ENCODE measurements around the gene UNC45A. TPM values are rescaled to one million over a fixed set of nuclear protein-coding genes. Genes with fewer than 3 reads are reported as not detected.
A peak's percentile ranks its signal among the peaks of the same experiment; 100 is the strongest.

Gene UNC45A
- total and polyA plus RNA-seq, 2 of the 13 experiments (the other 11 are each of a cell fraction or from before 2014, with no cell fraction given): 33.8 to 39.7 TPM

DNA sequence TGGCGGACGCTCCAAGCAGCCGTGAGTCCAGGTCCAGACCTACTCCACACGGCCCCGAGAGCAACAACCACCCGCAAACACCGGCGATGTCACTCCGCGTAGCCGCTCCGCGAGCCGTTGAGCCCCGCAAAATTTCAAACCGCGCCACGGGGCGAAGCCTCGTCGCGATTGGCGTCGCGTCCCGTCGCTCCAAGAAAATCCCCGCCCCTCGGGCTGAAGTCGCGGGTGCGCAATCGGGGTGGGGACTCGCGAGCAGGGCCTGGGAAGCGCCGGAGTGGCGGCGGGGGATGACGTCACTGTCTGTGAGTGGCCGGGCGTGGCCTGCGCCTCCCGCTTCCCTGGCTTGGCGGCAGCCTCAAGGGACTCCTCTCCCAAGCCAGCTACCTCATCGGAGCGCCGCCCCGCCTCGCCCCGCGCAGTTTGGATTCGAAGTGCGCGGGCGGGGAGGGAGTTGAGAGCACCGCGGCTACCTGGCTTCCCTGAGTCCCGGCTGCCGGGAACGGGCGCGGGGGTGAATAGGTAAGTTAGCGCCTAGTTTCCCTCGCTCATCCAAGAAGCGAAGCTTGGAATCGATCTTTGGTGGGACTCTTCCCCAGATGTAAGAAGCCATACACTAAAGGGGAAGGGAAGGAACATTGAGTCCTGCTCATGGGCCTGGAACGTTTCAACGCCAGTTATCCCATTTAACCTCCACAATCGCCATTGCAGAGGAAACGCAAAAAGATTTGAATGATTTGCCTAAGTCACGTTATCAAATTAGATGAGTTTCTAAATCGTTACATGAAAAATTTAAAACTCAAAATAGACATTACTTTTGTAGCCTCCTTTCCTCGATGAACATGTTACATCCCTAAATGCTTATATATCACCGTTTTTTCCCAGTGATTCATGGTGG lies 59.6 kb downstream of the UNC45A start, which contains the start of gene PRC1 (continued):
- TF ChIP-seq NRL (CRISPR knock-in tag; IDR thresholded peaks at IDR 0.05; ENCODE audit: borderline replicate concordance) (peak; percentile 71), ZNF362 (CRISPR knock-in tag; IDR thresholded peaks at IDR 0.05; ENCODE audit: borderline replicate concordance) (peak; percentile 32; the same call in 1 of the 2 replicates), ZNF3 (CRISPR knock-in tag; IDR thresholded peaks at IDR 0.05) (no peak), RFXANK (CRISPR knock-in tag; IDR thresholded peaks at IDR 0.05) (no peak), ZFAT (CRISPR knock-in tag; conservative IDR thresholded peaks at IDR 0.05) (no peak), CENPT (CRISPR knock-in tag; IDR thresholded peaks at IDR 0.05; ENCODE audit: low read depth) (no peak), TFDP1 (CRISPR knock-in tag; IDR thresholded peaks at IDR 0.05; ENCODE audit: borderline replicate concordance) (peak; percentile 98), ZNF788 (CRISPR knock-in tag; IDR thresholded peaks at IDR 0.05; ENCODE audit: borderline replicate concordance) (peak; percentile 80; the same call in 1 of the 2 replicates), FOXP1 (IDR thresholded peaks at IDR 0.05) (no peak), FOXP1 (CRISPR knock-in tag; IDR thresholded peaks at IDR 0.05) (peak; percentile 4; the same call in 1 of the 2 replicates), U2AF2 (IDR thresholded peaks at IDR 0.05; ENCODE audit: low read depth, low read length) (no peak), RFX3 (CRISPR knock-in tag; IDR thresholded peaks at IDR 0.05) (no peak), GTF2F1 (IDR thresholded peaks at IDR 0.05; ENCODE audit: low read length) (no peak), YEATS2 (CRISPR knock-in tag; IDR thresholded peaks at IDR 0.05; ENCODE audit: borderline replicate concordance) (peak; percentile 92; the same call in 1 of the 2 replicates), ZNF33B (CRISPR knock-in tag; IDR thresholded peaks at IDR 0.05) (peak; percentile 69; the same call in 1 of the 2 replicates), ESRRA (CRISPR knock-in tag; IDR thresholded peaks at IDR 0.05; ENCODE audit: low read depth) (peak; percentile 66; the same call in 1 of the 2 replicates), JUNB (CRISPR knock-in tag; IDR thresholded peaks at IDR 0.05; ENCODE audit: borderline replicate concordance) (peak; percentile 60; the same call in 1 of the 2 replicates), SALL2 (CRISPR knock-in tag; IDR thresholded peaks at IDR 0.05) (no peak; the same call in none of the 2 replicates)
- TF ChIP-seq, protein P1, sequence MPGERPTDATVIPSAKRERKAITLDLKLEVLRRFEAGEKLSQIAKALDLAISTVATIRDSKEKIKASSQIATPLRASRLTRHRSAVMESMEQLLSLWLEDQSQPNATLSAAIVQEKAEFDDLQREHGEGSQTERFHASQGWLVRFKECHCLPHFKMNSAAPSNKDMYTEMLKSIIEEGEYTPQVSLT (CRISPR knock-in tag; IDR thresholded peaks at IDR 0.05; ENCODE audit: borderline replicate concordance, low read depth): peak; percentile 70; the same call in 1 of the 2 replicates
- TF ChIP-seq, protein P2, sequence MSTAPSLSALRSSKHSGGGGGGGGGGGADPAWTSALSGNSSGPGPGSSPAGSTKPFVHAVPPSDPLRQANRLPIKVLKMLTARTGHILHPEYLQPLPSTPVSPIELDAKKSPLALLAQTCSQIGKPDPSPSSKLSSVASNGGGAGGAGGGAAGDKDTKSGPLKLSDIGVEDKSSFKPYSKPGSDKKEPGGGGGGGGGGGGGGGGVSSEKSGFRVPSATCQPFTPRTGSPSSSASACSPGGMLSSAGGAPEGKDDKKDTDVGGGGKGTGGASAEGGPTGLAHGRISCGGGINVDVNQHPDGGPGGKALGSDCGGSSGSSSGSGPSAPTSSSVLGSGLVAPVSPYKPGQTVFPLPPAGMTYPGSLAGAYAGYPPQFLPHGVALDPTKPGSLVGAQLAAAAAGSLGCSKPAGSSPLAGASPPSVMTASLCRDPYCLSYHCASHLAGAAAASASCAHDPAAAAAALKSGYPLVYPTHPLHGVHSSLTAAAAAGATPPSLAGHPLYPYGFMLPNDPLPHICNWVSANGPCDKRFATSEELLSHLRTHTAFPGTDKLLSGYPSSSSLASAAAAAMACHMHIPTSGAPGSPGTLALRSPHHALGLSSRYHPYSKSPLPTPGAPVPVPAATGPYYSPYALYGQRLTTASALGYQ (CRISPR knock-in tag; IDR thresholded peaks at IDR 0.05): no peak
- TF ChIP-seq, protein P3, sequence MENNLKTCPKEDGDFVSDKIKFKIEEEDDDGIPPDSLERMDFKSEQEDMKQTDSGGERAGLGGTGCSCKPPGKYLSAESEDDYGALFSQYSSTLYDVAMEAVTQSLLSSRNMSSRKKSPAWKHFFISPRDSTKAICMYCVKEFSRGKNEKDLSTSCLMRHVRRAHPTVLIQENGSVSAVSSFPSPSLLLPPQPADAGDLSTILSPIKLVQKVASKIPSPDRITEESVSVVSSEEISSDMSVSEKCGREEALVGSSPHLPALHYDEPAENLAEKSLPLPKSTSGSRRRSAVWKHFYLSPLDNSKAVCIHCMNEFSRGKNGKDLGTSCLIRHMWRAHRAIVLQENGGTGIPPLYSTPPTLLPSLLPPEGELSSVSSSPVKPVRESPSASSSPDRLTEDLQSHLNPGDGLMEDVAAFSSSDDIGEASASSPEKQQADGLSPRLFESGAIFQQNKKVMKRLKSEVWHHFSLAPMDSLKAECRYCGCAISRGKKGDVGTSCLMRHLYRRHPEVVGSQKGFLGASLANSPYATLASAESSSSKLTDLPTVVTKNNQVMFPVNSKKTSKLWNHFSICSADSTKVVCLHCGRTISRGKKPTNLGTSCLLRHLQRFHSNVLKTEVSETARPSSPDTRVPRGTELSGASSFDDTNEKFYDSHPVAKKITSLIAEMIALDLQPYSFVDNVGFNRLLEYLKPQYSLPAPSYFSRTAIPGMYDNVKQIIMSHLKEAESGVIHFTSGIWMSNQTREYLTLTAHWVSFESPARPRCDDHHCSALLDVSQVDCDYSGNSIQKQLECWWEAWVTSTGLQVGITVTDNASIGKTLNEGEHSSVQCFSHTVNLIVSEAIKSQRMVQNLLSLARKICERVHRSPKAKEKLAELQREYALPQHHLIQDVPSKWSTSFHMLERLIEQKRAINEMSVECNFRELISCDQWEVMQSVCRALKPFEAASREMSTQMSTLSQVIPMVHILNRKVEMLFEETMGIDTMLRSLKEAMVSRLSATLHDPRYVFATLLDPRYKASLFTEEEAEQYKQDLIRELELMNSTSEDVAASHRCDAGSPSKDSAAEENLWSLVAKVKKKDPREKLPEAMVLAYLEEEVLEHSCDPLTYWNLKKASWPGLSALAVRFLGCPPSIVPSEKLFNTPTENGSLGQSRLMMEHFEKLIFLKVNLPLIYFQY (CRISPR knock-in tag; IDR thresholded peaks at IDR 0.05; ENCODE audit: borderline replicate concordance): no peak

Measured in HepG2 (cell line).